Measurements from ENCODE around the gene DDHD1. TPM values are rescaled to one million over a fixed set of nuclear protein-coding genes. Genes with fewer than 3 reads are reported as not detected.

Gene DDHD1
- total RNA-seq, 2 experiments from 2014 or later: 42.5 to 44.5 TPM

DNA sequence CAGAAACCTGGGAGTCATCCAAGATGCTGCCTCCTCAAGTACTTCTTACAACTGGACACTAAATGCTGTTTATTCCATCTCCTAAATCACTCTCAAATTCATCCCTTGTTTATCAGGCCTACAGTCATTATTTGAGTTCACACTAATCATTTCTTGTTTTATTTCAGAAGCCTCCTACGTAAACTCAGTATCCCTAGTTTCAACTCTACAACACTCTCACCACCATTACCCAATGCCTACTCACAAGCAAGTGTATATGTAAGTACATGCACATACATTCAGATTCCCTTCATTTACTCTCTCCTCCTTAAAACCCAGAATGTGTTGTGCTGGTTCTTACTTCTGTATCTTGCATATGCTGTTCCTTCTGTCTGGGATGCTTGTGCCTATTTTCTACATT is 43.0 kb downstream of the DDHD1 start:
- no peak for TF ChIP-seq CTCF (IDR thresholded peaks at IDR 0.05)
- no peak overlapping the region for H3K4me3 Mint-ChIP-seq
- Histone ChIP-seq H3K36me3 (ENCODE audit: insufficient read depth, low read length) (no peaks in the 10 kb centered on the region), H3K4me3 (ENCODE audit: low read length) (no peak overlapping the region), H3K27ac (ENCODE audit: low read depth in 1 of 2, low read length in 2 of 2) (peak overlapping the region; percentile 63 to 65), H3K9me3 (ENCODE audit: control insufficient read depth in 1 of 2, insufficient read depth in 1 of 2, low read length in 2 of 2) (peaks cover 0 to 3% of the 10 kb centered on the region in 2 experiments), H3K4me1 (ENCODE audit: insufficient read depth, low read length) (peaks cover 15% of the 10 kb centered on the region), H3K27me3 (ENCODE audit: control insufficient read depth in 1 of 2, insufficient read depth in 2 of 2, low read length in 2 of 2) (no peaks in the 10 kb centered on the region)
- H3K27ac Mint-ChIP-seq: no peak overlapping the region
- intact Hi-C loops (cut with DNase I, micrococcal nuclease): no loop called here
- peaks cover 3% of the 10 kb centered on the region for H3K9me3 Mint-ChIP-seq
- peaks cover 15% of the 10 kb centered on the region for H3K4me1 Mint-ChIP-seq (ENCODE audit: low read depth)
- H3K36me3 Mint-ChIP-seq (ENCODE audit: low read depth): no peaks in the 10 kb centered on the region
- CTCF ChIA-PET: no interaction called here
- DNase-seq (no peak), ATAC-seq (ENCODE audit: poor library complexity) (no peak)
- H3K27me3 Mint-ChIP-seq: no peaks in the 10 kb centered on the region
- POLR2A ChIA-PET: interaction anchor here (1.1 to 8.8 kb wide), 7 partner anchors 14 to 415 kb away, joined by 3 to 179 read pairs (median 7); partner anchors contain the start of gene DDHD1

GRCh38 chr14:53109105-53110041 is 43.8 kb downstream of the DDHD1 start:
- Histone ChIP-seq H3K27ac (ENCODE audit: low read depth in 1 of 2, low read length in 2 of 2) (peak overlapping the region; percentile 63 to 65), H3K4me3 (ENCODE audit: low read length) (peak overlapping the region; percentile 61), H3K36me3 (ENCODE audit: insufficient read depth, low read length) (no peaks in the 10 kb centered on the region), H3K9me3 (ENCODE audit: control insufficient read depth in 1 of 2, insufficient read depth in 1 of 2, low read length in 2 of 2) (peaks cover 0 to 3% of the 10 kb centered on the region in 2 experiments), H3K27me3 (ENCODE audit: control insufficient read depth in 1 of 2, insufficient read depth in 2 of 2, low read length in 2 of 2) (no peaks in the 10 kb centered on the region), H3K4me1 (ENCODE audit: insufficient read depth, low read length) (peaks cover 15% of the 10 kb centered on the region)
- H3K4me3 Mint-ChIP-seq: no peak overlapping the region
- no peak overlapping the region for H3K27ac Mint-ChIP-seq
- H3K36me3 Mint-ChIP-seq (ENCODE audit: low read depth): no peaks in the 10 kb centered on the region
- ChIA-PET CTCF (interaction anchor here (1.3 kb wide), 1 partner anchor 43 kb away, joined by 9 read pairs; the partner anchor contains the start of gene DDHD1), POLR2A (interaction anchor here (0.7 to 8.8 kb wide), 13 partner anchors 8 to 557 kb away, joined by 3 to 179 read pairs (median 5); partner anchors contain the start of genes DDHD1, GPR137C and TXNDC16)
- peak; percentile 30 for ATAC-seq (ENCODE audit: poor library complexity)
- no peak for TF ChIP-seq CTCF (IDR thresholded peaks at IDR 0.05)
- peak; percentile 16 to 83 (median 34) for DNase-seq
- intact Hi-C loops (cut with DNase I, micrococcal nuclease): loop anchor here (2.0 kb wide), 2 partner anchors 41 to 43 kb away; partner anchors contain the start of gene DDHD1 (in 1 of the 2)
- peaks cover 2% of the 10 kb centered on the region for H3K9me3 Mint-ChIP-seq
- H3K27me3 Mint-ChIP-seq: no peaks in the 10 kb centered on the region
- peaks cover 8% of the 10 kb centered on the region for H3K4me1 Mint-ChIP-seq (ENCODE audit: low read depth)

GRCh38 chr14:53108292-53109104 is 44.6 kb downstream of the DDHD1 start:
- ATAC-seq (ENCODE audit: poor library complexity) (peak; percentile 82), DNase-seq (peak in 3 of 14 experiments; percentile 28 to 52 (median 39))
- H3K27ac ChIP-seq (ENCODE audit: low read depth in 1 of 2, low read length in 2 of 2): peak overlapping the region; percentile 63 to 65
- no peak overlapping the region for H3K4me3 Mint-ChIP-seq
- no peaks in the 10 kb centered on the region for H3K27me3 ChIP-seq (ENCODE audit: control insufficient read depth in 1 of 2, insufficient read depth in 2 of 2, low read length in 2 of 2)
- H3K36me3 Mint-ChIP-seq (ENCODE audit: low read depth): peaks cover 3% of the 10 kb centered on the region
- peak overlapping the region; percentile 61 for H3K4me3 ChIP-seq (ENCODE audit: low read length)
- intact Hi-C loops (cut with DNase I, micrococcal nuclease): loop anchor here (2.0 kb wide), 2 partner anchors 42 to 44 kb away; partner anchors contain the start of gene DDHD1 (in 1 of the 2)
- H3K4me1 Mint-ChIP-seq (ENCODE audit: low read depth): peaks cover 6% of the 10 kb centered on the region
- POLR2A ChIA-PET: interaction anchor here (0.7 to 8.8 kb wide), 14 partner anchors 9 to 556 kb away, joined by 3 to 179 read pairs (median 4); partner anchors contain the start of genes DDHD1, GPR137C and TXNDC16
- no peak overlapping the region for H3K27ac Mint-ChIP-seq
- no peak for TF ChIP-seq CTCF (IDR thresholded peaks at IDR 0.05)
- H3K9me3 ChIP-seq (ENCODE audit: control insufficient read depth in 1 of 2, insufficient read depth in 1 of 2, low read length in 2 of 2): peaks cover 0 to 3% of the 10 kb centered on the region in 2 experiments
- H3K36me3 ChIP-seq (ENCODE audit: insufficient read depth, low read length): no peaks in the 10 kb centered on the region
- peaks cover 15% of the 10 kb centered on the region for H3K4me1 ChIP-seq (ENCODE audit: insufficient read depth, low read length)
- peaks cover 2% of the 10 kb centered on the region for H3K9me3 Mint-ChIP-seq
- CTCF ChIA-PET: interaction anchor here (1.0 to 1.3 kb wide), 2 partner anchors 13 to 44 kb away, joined by 3 to 9 read pairs; partner anchors contain the start of gene DDHD1
- H3K27me3 Mint-ChIP-seq: no peaks in the 10 kb centered on the region
